ENCODE results near the gene HRH1.
A peak's percentile ranks its signal among the peaks of the same experiment; 100 is the strongest.
"Not testable (repeated sequence)": the region's sequence is repeated elsewhere in the genome, so short reads cannot be mapped to it uniquely, and the experiment has no call there.

Gene HRH1

GRCh38 chr3:11236588-11237461, 82.5 kb downstream of the HRH1 start:
- DNase-seq (ENCODE audit: extremely low read depth in 1 of 2, low read depth in 1 of 2), result peak; percentile 41 to 74

GRCh38 chr3:11238060-11238459, 83.8 kb downstream of the HRH1 start:
- DNase-seq (ENCODE audit: extremely low read depth in 1 of 2, low read depth in 1 of 2), result no peak

- no peak for DNase-seq (ENCODE audit: extremely low read depth in 1 of 2, low read depth in 1 of 2)
These were observed 84.6 kb downstream of the HRH1 start for GRCh38 chr3:11238880-11239279.

GRCh38 chr3:11239796-11240195, 85.5 kb downstream of the HRH1 start:
- no peak for DNase-seq (ENCODE audit: extremely low read depth in 1 of 2, low read depth in 1 of 2)

GRCh38 chr3:11240496-11240895, 86.2 kb downstream of the HRH1 start:
- DNase-seq (ENCODE audit: extremely low read depth in 1 of 2, low read depth in 1 of 2), result peak; percentile 36 to 68

- DNase-seq (ENCODE audit: extremely low read depth in 1 of 2, low read depth in 1 of 2), result no peak
These were observed 89.9 kb downstream of the HRH1 start for GRCh38 chr3:11244121-11244677.

- DNase-seq (ENCODE audit: extremely low read depth in 1 of 2, low read depth in 1 of 2), result no peak
These were observed 91.0 kb downstream of the HRH1 start for GRCh38 chr3:11245276-11245675.

- no peak for DNase-seq (ENCODE audit: extremely low read depth in 1 of 2, low read depth in 1 of 2)
These were observed 91.8 kb downstream of the HRH1 start for GRCh38 chr3:11245827-11246662.

GRCh38 chr3:11246663-11246970, 92.3 kb downstream of the HRH1 start:
- DNase-seq (ENCODE audit: extremely low read depth in 1 of 2, low read depth in 1 of 2), result no peak

GRCh38 chr3:11247362-11247761, 93.1 kb downstream of the HRH1 start:
- DNase-seq (ENCODE audit: extremely low read depth in 1 of 2, low read depth in 1 of 2), result no peak

GRCh38 chr3:11248596-11248995, 94.3 kb downstream of the HRH1 start:
- no peak for DNase-seq (ENCODE audit: extremely low read depth in 1 of 2, low read depth in 1 of 2)

GRCh38 chr3:11250902-11251806, 96.9 kb downstream of the HRH1 start:
- no peak for DNase-seq (ENCODE audit: extremely low read depth in 1 of 2, low read depth in 1 of 2)

- DNase-seq (ENCODE audit: extremely low read depth in 1 of 2, low read depth in 1 of 2), result no peak
These were observed 97.5 kb downstream of the HRH1 start for GRCh38 chr3:11251807-11252176.

GRCh38 chr3:11254876-11255275, 100.6 kb downstream of the HRH1 start:
- no peak for DNase-seq (ENCODE audit: extremely low read depth in 1 of 2, low read depth in 1 of 2)

GRCh38 chr3:11255537-11255936, 101.2 kb downstream of the HRH1 start:
- not testable (repeated sequence) for DNase-seq (ENCODE audit: extremely low read depth in 1 of 2, low read depth in 1 of 2)

- no peak for DNase-seq (ENCODE audit: extremely low read depth in 1 of 2, low read depth in 1 of 2)
These were observed 104.7 kb downstream of the HRH1 start for GRCh38 chr3:11258958-11259357.

GRCh38 chr3:11260460-11260859, 106.2 kb downstream of the HRH1 start:
- DNase-seq (ENCODE audit: extremely low read depth in 1 of 2, low read depth in 1 of 2), result no peak

GRCh38 chr3:11269007-11269406, 114.7 kb downstream of the HRH1 start:
- DNase-seq (ENCODE audit: extremely low read depth in 1 of 2, low read depth in 1 of 2), result no peak

GRCh38 chr3:11271986-11272904, 118.0 kb downstream of the HRH1 start, which contains the start of gene ATG7:
TSS of gene ATG7 (plus strand) at chr3:11272397. CDS start at chr3:11298696, 26,299 bp downstream.
- peak; percentile 92 to 95 for DNase-seq (ENCODE audit: extremely low read depth in 1 of 2, low read depth in 1 of 2)

Measured in stimulated activated CD8-positive, alpha-beta memory T cell treated with anti-CD3 and anti-CD28 coated beads, Interleukin-7, amount 100 ng/mL, for 48 hours (primary cell).